Measurements from ENCODE around the gene PDZD7. TPM values are rescaled to one million over a fixed set of nuclear protein-coding genes. Genes with fewer than 3 reads are reported as not detected.
A peak's percentile ranks its signal among the peaks of the same experiment; 100 is the strongest.

Gene PDZD7
- total and polyA plus RNA-seq, 4 experiments from 2014 or later: 0.20 to 1.8 (median 0.70) TPM

- ChIA-PET POLR2A (ENCODE audit: partially characterized antibody) (interaction anchor here (1.9 to 4.7 kb wide), 5 partner anchors 10 to 64 kb away, joined by 8 to 33 read pairs (median 16); partner anchors contain the start of genes PDZD7 and SFXN3), CTCF (ENCODE audit: partially characterized antibody) (interaction anchor here (1.0 to 26.6 kb wide), 6 partner anchors 2 to 64 kb away, joined by 3 to 645 read pairs (median 12); partner anchors contain the start of genes KAZALD1 and SFXN3)
- intact Hi-C loops (cut with micrococcal nuclease): loop anchor here (1.0 to 10.0 kb wide), 4 partner anchors 47 to 293 kb away; partner anchors contain the start of genes BTRC and SLF2
- DNase-seq: no peak
- peaks cover 21 to 31% of the 10 kb centered on the region in 2 donors for H3K27me3 Mint-ChIP-seq
- H3K4me3 Mint-ChIP-seq: peak within 1 kb of the TSS; percentile 92 to 98 (median 95)
- Histone ChIP-seq H3K4me3 (ENCODE audit: low read length in 2 of 2) (peak within 1 kb of the TSS; percentile 99 to 100), H3K36me3 (ENCODE audit: insufficient read depth, low read length) (no peaks in the 10 kb centered on the region), H3K9me3 (ENCODE audit: control insufficient read depth in 1 of 2, low read length in 2 of 2) (no peaks in the 10 kb centered on the region), H3K27me3 (ENCODE audit: insufficient read depth, low read length) (peaks cover 38% of the 10 kb centered on the region), H3K4me1 (ENCODE audit: insufficient read depth, low read length) (peaks cover 37% of the 10 kb centered on the region), H3K27ac (ENCODE audit: low read depth, low read length) (peak within 1 kb of the TSS; percentile 92)
- H3K36me3 Mint-ChIP-seq: peaks cover 0 to 2% of the 10 kb centered on the region in 2 donors
- H3K9me3 Mint-ChIP-seq: no peaks in the 10 kb centered on the region
- H3K4me1 Mint-ChIP-seq: peaks cover 14 to 49% (median 29%) of the 10 kb centered on the region in 4 donors
- peak within 1 kb of the TSS; percentile 88 to 99 (median 98) for H3K27ac Mint-ChIP-seq
These were observed 30.8 kb upstream of the PDZD7 start, which contains the start of gene KAZALD1 for GRCh38 chr10:101061624-101062231. Gene KAZALD1, plus strand, starts transcription at chr10:101061989. Its CDS starts 604 bp downstream, at chr10:101062593.

DNA sequence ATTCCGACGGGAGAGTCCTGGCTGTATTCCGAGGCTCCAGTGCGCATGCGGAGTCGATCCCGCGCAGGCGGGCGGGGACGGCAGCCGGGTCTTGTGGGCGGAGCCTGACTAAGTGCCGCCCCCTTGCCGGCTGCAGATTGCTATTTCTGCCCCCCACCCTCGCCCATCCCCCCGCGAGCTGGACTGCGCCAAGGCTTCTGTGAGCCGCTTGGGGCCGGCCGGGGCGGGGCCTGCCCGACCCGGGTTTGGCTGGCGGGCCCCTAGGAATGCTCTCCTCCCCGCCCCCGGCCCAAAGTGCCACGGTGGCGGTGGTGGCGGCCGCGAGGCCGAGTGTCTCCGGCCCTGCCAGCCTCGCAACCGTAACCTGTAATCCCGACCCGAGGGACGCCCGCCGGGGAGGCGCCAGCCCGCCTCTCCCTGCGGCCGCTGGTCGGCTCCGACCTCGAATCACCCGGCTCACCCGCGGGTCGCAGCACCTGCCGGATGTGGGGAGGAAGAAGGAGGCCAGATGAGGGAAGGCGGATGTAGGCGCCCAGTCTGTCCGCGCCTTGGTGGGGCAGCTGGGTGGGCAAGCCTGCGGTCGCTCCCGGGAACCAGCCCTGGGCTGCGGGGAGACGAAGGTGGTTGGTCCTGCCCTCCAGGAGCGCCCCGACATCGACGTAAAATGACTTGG lies 30.2 kb upstream of the PDZD7 start:
- peaks cover 0 to 2% of the 10 kb centered on the region in 2 donors for H3K36me3 Mint-ChIP-seq
- ChIA-PET POLR2A (ENCODE audit: partially characterized antibody) (interaction anchor here (0.8 to 4.7 kb wide), 6 partner anchors 8 to 63 kb away, joined by 3 to 33 read pairs (median 12); partner anchors contain the start of genes PDZD7 and SFXN3), CTCF (ENCODE audit: partially characterized antibody) (interaction anchor here (0.7 to 26.6 kb wide), 10 partner anchors 2 to 81 kb away, joined by 3 to 645 read pairs (median 8); partner anchors contain the start of genes KAZALD1 and SFXN3)
- peaks cover 31% of the 10 kb centered on the region for H3K27me3 ChIP-seq (ENCODE audit: insufficient read depth, low read length)
- peak overlapping the region; percentile 92 to 98 (median 95) for H3K4me3 Mint-ChIP-seq
- peaks cover 21 to 25% of the 10 kb centered on the region in 2 donors for H3K27me3 Mint-ChIP-seq
- H3K36me3 ChIP-seq (ENCODE audit: insufficient read depth, low read length): no peaks in the 10 kb centered on the region
- H3K4me1 Mint-ChIP-seq: peaks cover 14 to 43% (median 27%) of the 10 kb centered on the region in 4 donors
- H3K27ac Mint-ChIP-seq: peak overlapping the region; percentile 88 to 99 (median 98)
- intact Hi-C loops (cut with micrococcal nuclease): loop anchor here (1.0 to 10.0 kb wide), 8 partner anchors 7 to 294 kb away; partner anchors contain the start of genes BTRC, PDZD7, SFXN3 and SLF2
- H3K4me3 ChIP-seq (ENCODE audit: low read length in 2 of 2): peak overlapping the region; percentile 99 to 100
- H3K27ac ChIP-seq (ENCODE audit: low read depth, low read length): peak overlapping the region; percentile 92
- H3K9me3 Mint-ChIP-seq: no peaks in the 10 kb centered on the region
- peak in 2 of 5 donors; percentile 88 to 93 for DNase-seq
- H3K9me3 ChIP-seq (ENCODE audit: control insufficient read depth in 1 of 2, low read length in 2 of 2): no peaks in the 10 kb centered on the region
- H3K4me1 ChIP-seq (ENCODE audit: insufficient read depth, low read length): peaks cover 31% of the 10 kb centered on the region

DNA sequence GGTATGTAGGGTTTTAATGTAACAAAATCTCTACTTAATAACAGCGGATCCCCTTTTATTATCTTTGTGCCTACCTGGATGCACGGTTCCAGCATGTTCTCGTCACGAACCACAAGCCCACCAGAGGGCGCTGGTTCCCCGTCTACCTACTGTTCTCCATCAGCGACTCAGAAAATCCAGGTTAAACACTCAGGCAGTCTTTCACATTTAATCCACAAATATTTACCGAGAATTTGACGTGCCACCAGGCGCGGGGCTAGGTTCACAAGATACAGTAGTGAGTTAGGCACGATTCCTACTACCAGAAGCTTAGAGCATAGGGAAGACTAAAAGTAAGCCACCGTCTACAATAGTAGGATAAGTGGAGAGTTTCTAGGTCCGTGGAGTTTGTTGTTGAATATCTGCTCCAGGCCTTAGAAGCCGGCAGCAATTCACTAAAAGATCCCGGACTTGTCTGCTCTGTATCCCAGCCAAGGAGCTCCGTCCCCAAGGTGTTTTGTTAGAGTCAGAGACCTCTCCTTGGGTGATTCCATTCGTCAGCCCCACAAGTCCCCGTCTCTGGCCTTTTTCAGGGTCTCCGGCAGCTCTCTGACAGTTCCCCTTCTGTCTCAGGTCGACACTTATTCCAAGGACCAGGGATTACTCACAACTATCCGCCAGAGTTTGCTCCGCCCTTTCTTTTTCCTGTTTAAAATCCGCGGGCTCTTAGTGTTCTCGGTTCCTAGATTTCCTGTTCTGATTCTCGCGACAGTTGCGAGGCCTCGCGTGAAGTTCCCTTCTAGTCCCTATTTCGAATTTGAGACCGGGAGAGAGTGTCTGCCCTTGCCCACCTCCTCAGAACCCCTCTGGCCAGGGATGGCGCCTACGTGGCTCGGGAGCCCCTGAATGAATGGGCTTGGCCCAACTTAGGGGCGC lies 29.4 kb upstream of the PDZD7 start:
- intact Hi-C loops (cut with micrococcal nuclease): loop anchor here (1.0 to 10.0 kb wide), 6 partner anchors 8 to 295 kb away; partner anchors contain the start of genes BTRC, PDZD7, SFXN3 and SLF2
- ChIA-PET CTCF (ENCODE audit: partially characterized antibody) (interaction anchor here (0.7 to 26.6 kb wide), 10 partner anchors 3 to 110 kb away, joined by 3 to 645 read pairs (median 7); partner anchors contain the start of genes KAZALD1 and SFXN3), POLR2A (ENCODE audit: partially characterized antibody) (interaction anchor here (0.8 to 4.7 kb wide), 5 partner anchors 9 to 63 kb away, joined by 3 to 33 read pairs (median 8); partner anchors contain the start of genes PDZD7 and SFXN3)
- Mint-ChIP-seq H3K4me1 (peaks cover 14 to 35% (median 22%) of the 10 kb centered on the region in 4 donors), H3K27ac (peak overlapping the region; percentile 88 to 99 (median 98)), H3K27me3 (peaks cover 14 to 17% of the 10 kb centered on the region in 2 donors), H3K9me3 (no peaks in the 10 kb centered on the region), H3K4me3 (peak overlapping the region; percentile 92 to 98 (median 95)), H3K36me3 (peaks cover 0 to 2% of the 10 kb centered on the region in 2 donors)
- Histone ChIP-seq H3K27me3 (ENCODE audit: insufficient read depth, low read length) (peaks cover 23% of the 10 kb centered on the region), H3K4me3 (ENCODE audit: low read length in 2 of 2) (peak overlapping the region; percentile 99 to 100), H3K36me3 (ENCODE audit: insufficient read depth, low read length) (no peaks in the 10 kb centered on the region), H3K9me3 (ENCODE audit: control insufficient read depth in 1 of 2, low read length in 2 of 2) (no peaks in the 10 kb centered on the region), H3K4me1 (ENCODE audit: insufficient read depth, low read length) (peaks cover 28% of the 10 kb centered on the region), H3K27ac (ENCODE audit: low read depth, low read length) (peak overlapping the region; percentile 92)
- DNase-seq: peak; percentile 80 to 98 (median 94)

DNA sequence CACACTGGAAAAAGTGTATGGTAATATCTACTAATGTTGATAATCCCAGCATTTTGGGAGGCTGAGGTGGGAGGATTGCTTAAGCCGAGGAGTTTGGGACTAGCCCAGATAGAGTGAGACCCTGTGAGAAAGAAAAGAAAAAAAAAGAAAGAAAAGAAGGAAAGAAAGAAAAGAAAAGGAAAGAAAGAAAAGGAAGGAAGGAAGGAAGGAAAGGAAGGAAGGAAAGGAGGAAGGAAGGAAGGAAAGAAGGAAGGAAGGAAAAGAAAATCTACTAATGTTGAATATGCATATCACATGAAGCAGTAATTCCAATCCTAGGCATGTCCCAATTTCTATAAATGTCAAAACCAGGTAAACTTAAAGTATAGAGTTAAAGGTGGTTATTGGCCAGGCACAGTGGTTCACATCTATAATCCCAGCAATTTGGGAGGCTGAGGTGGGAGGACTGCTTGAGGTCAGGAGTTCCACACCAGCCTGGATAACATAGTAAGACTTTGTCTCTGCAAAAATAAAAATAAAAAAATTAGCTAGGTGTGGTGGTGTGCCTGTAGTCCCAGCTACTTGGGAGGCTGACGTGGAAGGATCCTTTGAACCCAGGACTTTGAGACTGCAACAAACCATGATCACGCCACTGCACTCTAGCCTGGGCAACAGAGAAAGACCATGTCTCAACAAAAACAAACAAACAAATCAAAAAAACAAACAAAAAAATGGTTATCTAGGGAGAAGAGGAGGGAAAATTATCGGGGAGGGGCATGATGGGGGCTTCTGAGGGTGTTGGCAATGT lies 25.6 kb upstream of the PDZD7 start:
- intact Hi-C loops (cut with micrococcal nuclease): no loop called here
- Histone ChIP-seq H3K27ac (ENCODE audit: low read depth, low read length) (no peak overlapping the region), H3K4me1 (ENCODE audit: insufficient read depth, low read length) (peaks cover 9% of the 10 kb centered on the region), H3K4me3 (ENCODE audit: low read length in 2 of 2) (no peak overlapping the region), H3K9me3 (ENCODE audit: control insufficient read depth in 1 of 2, low read length in 2 of 2) (no peaks in the 10 kb centered on the region), H3K27me3 (ENCODE audit: insufficient read depth, low read length) (peaks cover 5% of the 10 kb centered on the region), H3K36me3 (ENCODE audit: insufficient read depth, low read length) (no peaks in the 10 kb centered on the region)
- Mint-ChIP-seq H3K9me3 (no peaks in the 10 kb centered on the region), H3K27me3 (peaks cover 0 to 2% of the 10 kb centered on the region in 2 donors), H3K4me3 (no peak overlapping the region), H3K36me3 (peaks cover 0 to 2% of the 10 kb centered on the region in 2 donors), H3K27ac (no peak overlapping the region), H3K4me1 (peaks cover 8 to 16% (median 11%) of the 10 kb centered on the region in 4 donors)
- CTCF ChIA-PET (ENCODE audit: partially characterized antibody): interaction anchor here (0.6 to 26.6 kb wide), 5 partner anchors 7 to 38 kb away, joined by 3 to 645 read pairs (median 13); partner anchors contain the start of gene KAZALD1
- POLR2A ChIA-PET (ENCODE audit: partially characterized antibody): no interaction called here
- no peak for DNase-seq

DNA sequence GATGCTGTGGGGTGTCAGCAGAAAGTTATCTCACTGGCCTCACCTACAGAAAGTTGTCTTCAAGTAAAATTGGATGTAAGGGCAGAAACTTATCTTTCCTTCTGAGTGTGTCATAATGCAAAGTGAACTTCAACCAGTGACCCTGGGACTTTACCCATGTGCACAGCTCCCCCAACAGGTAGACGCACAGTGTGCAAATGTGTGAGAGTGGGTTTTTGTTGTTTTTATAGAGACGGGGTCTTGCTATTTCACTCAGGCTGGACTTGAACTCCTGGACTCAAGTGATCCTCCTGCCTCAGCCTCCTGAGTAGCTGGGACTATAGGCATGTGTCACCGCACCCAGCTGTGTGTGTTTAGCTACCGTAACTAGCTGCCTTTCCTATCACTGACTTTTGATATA lies 24.5 kb upstream of the PDZD7 start:
- Histone ChIP-seq H3K4me1 (ENCODE audit: insufficient read depth, low read length) (peaks cover 6% of the 10 kb centered on the region), H3K27me3 (ENCODE audit: insufficient read depth, low read length) (peaks cover 11% of the 10 kb centered on the region), H3K36me3 (ENCODE audit: insufficient read depth, low read length) (no peaks in the 10 kb centered on the region), H3K27ac (ENCODE audit: low read depth, low read length) (no peak overlapping the region), H3K4me3 (ENCODE audit: low read length in 2 of 2) (no peak overlapping the region), H3K9me3 (ENCODE audit: control insufficient read depth in 1 of 2, low read length in 2 of 2) (no peaks in the 10 kb centered on the region)
- intact Hi-C loops (cut with micrococcal nuclease): no loop called here
- CTCF ChIA-PET (ENCODE audit: partially characterized antibody): interaction anchor here (0.5 to 26.6 kb wide), 6 partner anchors 7 to 862 kb away, joined by 3 to 645 read pairs (median 5); partner anchors contain the start of gene KAZALD1
- H3K9me3 Mint-ChIP-seq: no peaks in the 10 kb centered on the region
- no peak overlapping the region for H3K27ac Mint-ChIP-seq
- no peak for DNase-seq
- no peak overlapping the region for H3K4me3 Mint-ChIP-seq
- H3K27me3 Mint-ChIP-seq: peaks cover 5 to 6% of the 10 kb centered on the region in 2 donors
- H3K36me3 Mint-ChIP-seq: no peaks in the 10 kb centered on the region
- POLR2A ChIA-PET (ENCODE audit: partially characterized antibody): no interaction called here
- peaks cover 5 to 16% (median 11%) of the 10 kb centered on the region in 4 donors for H3K4me1 Mint-ChIP-seq

DNA sequence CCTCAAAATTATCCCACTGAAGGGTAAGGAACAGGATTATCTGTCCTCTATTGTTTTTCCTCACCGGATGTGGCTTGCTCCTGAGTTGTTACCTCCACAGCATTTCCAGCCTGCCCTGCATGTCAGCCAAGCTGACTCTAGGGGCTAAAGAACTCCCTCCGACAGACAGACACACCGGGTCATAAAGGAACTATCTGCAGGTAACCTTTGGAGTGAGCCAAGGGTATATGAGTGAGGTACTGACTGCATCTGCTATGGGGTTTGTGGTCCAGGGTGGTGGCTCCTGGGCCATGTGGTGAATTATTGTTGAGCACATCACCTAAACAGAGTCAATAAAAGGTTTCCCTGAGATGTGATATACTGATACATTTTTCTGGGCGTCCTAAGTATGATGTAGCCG lies 23.9 kb upstream of the PDZD7 start:
- no peaks in the 10 kb centered on the region for H3K36me3 Mint-ChIP-seq
- peaks cover 2 to 12% (median 9%) of the 10 kb centered on the region in 4 donors for H3K4me1 Mint-ChIP-seq
- Histone ChIP-seq H3K27me3 (ENCODE audit: insufficient read depth, low read length) (peaks cover 15% of the 10 kb centered on the region), H3K4me3 (ENCODE audit: low read length in 2 of 2) (no peak overlapping the region), H3K9me3 (ENCODE audit: control insufficient read depth in 1 of 2, low read length in 2 of 2) (no peaks in the 10 kb centered on the region), H3K27ac (ENCODE audit: low read depth, low read length) (no peak overlapping the region), H3K36me3 (ENCODE audit: insufficient read depth, low read length) (no peaks in the 10 kb centered on the region), H3K4me1 (ENCODE audit: insufficient read depth, low read length) (peaks cover 8% of the 10 kb centered on the region)
- CTCF ChIA-PET (ENCODE audit: partially characterized antibody): interaction anchor here (0.7 to 26.6 kb wide), 3 partner anchors 6 to 87 kb away, joined by 3 to 645 read pairs (median 645); partner anchors contain the start of gene KAZALD1
- POLR2A ChIA-PET (ENCODE audit: partially characterized antibody): no interaction called here
- no peaks in the 10 kb centered on the region for H3K9me3 Mint-ChIP-seq
- no peak overlapping the region for H3K4me3 Mint-ChIP-seq
- DNase-seq: no peak
- intact Hi-C loops (cut with micrococcal nuclease): no loop called here
- H3K27me3 Mint-ChIP-seq: peaks cover 8 to 9% of the 10 kb centered on the region in 2 donors
- peak overlapping the region in 1 of 7 donors; percentile 2 for H3K27ac Mint-ChIP-seq
